Esophagus squamous epithelium (tissue), 5 donors: ENCODE results near the gene SOX12. TPM values are rescaled to one million over a fixed set of nuclear protein-coding genes. Genes with fewer than 3 reads are reported as not detected.
A peak's percentile ranks its signal among the peaks of the same experiment; 100 is the strongest.

Source experiments
- DNase-seq: peaks from one replicate; lab custom pipeline; 2025; lab: John Stamatoyannopoulos, UW
- H3K27ac ChIP-seq, 4 donors: fragments of 200-600 bp; sonication (generic); one replicate each; pipeline ENCODE4 v1.5.1; 2016 to 2019; ENCODE audit warnings: mild to moderate bottlenecking in 1 of 4
- H3K27me3 ChIP-seq, 4 donors: fragments of 200-600 bp; sonication (generic); 1 replicate in 3 of 4; 2 replicates in 1 of 4; pipeline versions ENCODE4 v1.5.1 to v1.6.0; 2017 to 2021; ENCODE audit warnings: antibody characterized with exemption in 1 of 4
- H3K36me3 ChIP-seq, 3 donors: fragments of 200-600 bp; sonication (generic); one replicate each; pipeline ENCODE4 v1.5.1; 2016 to 2019
- H3K4me1 ChIP-seq, 3 donors: fragments of 200-600 bp; sonication (generic); one replicate each; pipeline ENCODE4 v1.5.1; 2017 to 2019
- H3K4me3 ChIP-seq, 4 donors: fragments of 200-600 bp; sonication (generic); 1 replicate in 3 of 4; 2 replicates in 1 of 4; pipeline ENCODE4 v1.5.1; 2016 to 2019; ENCODE audit warnings: mild to moderate bottlenecking in 2 of 4, moderate library complexity in 1 of 4
- H3K9me3 ChIP-seq, 3 donors: fragments of 200-600 bp; sonication (generic); one replicate each; pipeline ENCODE4 v1.5.1; 2016 to 2019
- POLR2A ChIP-seq, 4 donors: fragments of 450-650 bp; IDR thresholded peaks; one replicate each; pipeline ENCODE4 v1.6.1; 2017; ENCODE audit warnings: antibody characterized with exemption in 4 of 4, mild to moderate bottlenecking in 4 of 4, moderate library complexity in 3 of 4
- WGBS, 2 donors: methylation state at CpG; one replicate each; pipeline ENCODE4 v1.1.5; 2018; 5-methylcytosine and 5-hydroxymethylcytosine counted together
- intact Hi-C: fragments of 100-400 bp; cut with DNase I; formaldehyde crosslinking; loops from one replicate; pipeline ENCODE4 v1.15.0; 2022
- total RNA-seq, 4 donors: library from RNA; depleted of rRNA; stranded (reverse); fragments of >200 nt; gene quantifications; one replicate each; pipeline ENCODE4 v1.1.0, GENCODE V29; 2016
- TF ChIP-seq, protein P1 (sequence below), 6 experiments: fragments of 450-650 bp in 4 of 6; fragments of 200-600 bp in 2 of 6; sonication (generic) in 2 of 6; IDR thresholded peaks; one replicate each; pipeline ENCODE4 v1.5.1; 2016 to 2019; ENCODE audit warnings: antibody characterized with exemption in 6 of 6, mild to moderate bottlenecking in 4 of 6, moderate library complexity in 4 of 6
- donor health status: DM: yes; HTN: yes; CAD: no.

The SOX12 gene
- total RNA-seq, 4 donors from 2014 or later, result 2.1 to 3.8 (median 3.3) TPM

DNA sequence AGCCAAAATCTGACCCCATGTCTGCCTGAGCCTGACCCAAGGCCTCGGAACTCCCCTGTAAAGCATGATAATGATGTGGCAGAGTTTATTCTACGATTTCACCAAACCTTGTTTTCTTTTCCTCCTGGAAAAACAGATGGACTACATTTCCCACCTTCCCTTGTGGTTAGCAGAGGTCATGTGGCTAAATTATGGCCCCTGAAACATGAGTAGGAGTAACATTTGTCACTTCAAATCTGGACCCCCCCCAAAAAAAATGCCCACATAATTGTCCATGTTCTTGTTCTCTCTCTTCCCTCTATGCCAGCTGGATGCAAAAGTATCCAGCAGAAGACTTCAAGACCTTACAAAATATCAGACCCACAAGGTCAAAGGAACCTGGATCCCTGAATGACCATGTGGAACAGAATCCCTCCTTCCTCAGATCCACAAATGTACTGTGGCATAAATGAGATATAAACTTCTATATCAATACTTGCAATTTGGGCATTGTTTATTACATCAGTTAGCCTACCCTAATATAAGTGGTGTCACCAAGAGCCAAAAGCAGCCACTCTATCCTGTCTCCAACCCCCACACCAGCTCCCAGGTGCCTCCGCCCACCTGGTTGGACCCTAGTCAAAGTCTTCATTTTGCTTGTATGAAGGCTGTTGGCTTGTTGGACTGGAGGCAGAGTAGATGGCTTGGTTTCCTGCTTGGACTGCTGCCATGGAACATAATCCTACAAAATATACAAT lies 36.2 kb upstream of the SOX12 start:
- 81 to 90% methylated on average over 3 of the region's 3 CpGs for WGBS, 2 donors
- H3K27ac ChIP-seq, result no peak overlapping the region
- no peak for DNase-seq
- H3K9me3 ChIP-seq, result no peaks in the 10 kb centered on the region
- TF ChIP-seq, protein P1, sequence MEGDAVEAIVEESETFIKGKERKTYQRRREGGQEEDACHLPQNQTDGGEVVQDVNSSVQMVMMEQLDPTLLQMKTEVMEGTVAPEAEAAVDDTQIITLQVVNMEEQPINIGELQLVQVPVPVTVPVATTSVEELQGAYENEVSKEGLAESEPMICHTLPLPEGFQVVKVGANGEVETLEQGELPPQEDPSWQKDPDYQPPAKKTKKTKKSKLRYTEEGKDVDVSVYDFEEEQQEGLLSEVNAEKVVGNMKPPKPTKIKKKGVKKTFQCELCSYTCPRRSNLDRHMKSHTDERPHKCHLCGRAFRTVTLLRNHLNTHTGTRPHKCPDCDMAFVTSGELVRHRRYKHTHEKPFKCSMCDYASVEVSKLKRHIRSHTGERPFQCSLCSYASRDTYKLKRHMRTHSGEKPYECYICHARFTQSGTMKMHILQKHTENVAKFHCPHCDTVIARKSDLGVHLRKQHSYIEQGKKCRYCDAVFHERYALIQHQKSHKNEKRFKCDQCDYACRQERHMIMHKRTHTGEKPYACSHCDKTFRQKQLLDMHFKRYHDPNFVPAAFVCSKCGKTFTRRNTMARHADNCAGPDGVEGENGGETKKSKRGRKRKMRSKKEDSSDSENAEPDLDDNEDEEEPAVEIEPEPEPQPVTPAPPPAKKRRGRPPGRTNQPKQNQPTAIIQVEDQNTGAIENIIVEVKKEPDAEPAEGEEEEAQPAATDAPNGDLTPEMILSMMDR (IDR thresholded peaks at IDR 0.05), result no peak
- TF ChIP-seq POLR2A (IDR thresholded peaks at IDR 0.05), result no peak
- no peaks in the 10 kb centered on the region for H3K36me3 ChIP-seq
- intact Hi-C loops, result no loop called here
- peaks cover 3 to 22% (median 13%) of the 10 kb centered on the region in 3 donors for H3K4me1 ChIP-seq
- H3K27me3 ChIP-seq, result no peaks in the 10 kb centered on the region
- no peak overlapping the region for H3K4me3 ChIP-seq

DNA sequence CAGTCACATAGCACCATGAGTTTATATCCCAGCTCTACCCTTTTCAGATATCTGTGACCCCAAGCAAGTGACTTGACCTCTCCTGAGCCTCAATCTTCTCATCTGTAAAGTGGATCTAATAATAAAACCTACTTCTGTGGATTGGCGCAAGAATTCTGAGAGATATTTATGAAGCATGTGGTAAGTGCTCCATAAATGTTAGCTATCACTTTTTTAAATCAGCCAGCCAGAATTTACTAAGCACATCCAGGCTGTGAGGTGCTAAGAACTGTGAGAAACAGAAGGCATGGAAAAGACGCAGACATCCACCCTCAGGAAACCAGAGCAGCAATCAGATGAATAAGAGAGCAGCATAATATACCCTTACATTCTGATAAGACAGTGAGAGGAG lies 35.7 kb upstream of the SOX12 start:
- intact Hi-C loops, result no loop called here
- Histone ChIP-seq H3K4me1 (peaks cover 3 to 22% (median 13%) of the 10 kb centered on the region in 3 donors), H3K27me3 (no peaks in the 10 kb centered on the region), H3K36me3 (no peaks in the 10 kb centered on the region), H3K27ac (peak overlapping the region; percentile 68 to 86 (median 81)), H3K4me3 (peak overlapping the region; percentile 38 to 70 (median 64)), H3K9me3 (no peaks in the 10 kb centered on the region)
- no peak for DNase-seq
- 32 to 58% methylated on average over 2 of the region's 2 CpGs for WGBS, 2 donors
- TF ChIP-seq, protein P1 (IDR thresholded peaks at IDR 0.05), result no peak
- no peak for TF ChIP-seq POLR2A (IDR thresholded peaks at IDR 0.05)

DNA sequence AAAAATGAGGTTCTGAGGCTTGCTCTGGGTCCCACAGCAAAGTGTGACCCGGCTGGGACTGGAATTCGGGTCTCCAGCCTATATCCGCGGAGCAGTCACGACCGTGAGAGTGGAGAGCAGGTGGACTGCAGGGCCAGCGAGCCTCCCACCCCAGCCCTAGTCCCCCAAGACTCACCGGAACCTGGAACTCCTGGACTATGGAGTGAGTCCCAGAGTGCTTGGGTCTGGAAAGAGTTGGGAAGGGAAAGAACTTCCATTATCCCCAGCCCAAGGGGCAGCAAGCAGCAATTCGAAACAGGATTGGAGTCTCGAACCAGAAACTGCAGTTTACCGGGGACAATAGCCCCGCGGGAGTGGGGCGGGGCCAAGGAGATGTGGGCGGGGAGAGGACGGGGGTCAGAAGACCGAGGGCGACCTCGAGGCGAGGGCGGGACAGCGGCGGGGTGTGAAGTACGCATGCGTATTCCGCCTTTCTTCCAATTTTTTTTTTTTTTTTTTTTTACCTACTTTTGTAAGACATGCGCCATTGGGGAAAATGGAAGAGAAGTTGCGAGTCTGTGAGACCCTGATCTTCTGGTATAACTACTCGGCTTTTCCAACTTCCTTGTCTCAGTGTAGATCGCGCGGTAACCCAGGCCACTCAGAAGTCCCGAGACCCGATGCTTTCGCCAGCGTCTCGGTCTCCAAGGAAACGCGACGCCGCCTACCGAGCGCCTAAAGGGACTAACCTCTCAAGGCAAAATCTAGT lies 35.1 kb upstream of the SOX12 start, which contains the start of gene C20orf96:
Gene C20orf96, minus strand, starts transcription at position 667 of the 748 bp plus-strand sequence. Its CDS starts 140 bp downstream, at position 527.
- H3K4me3 ChIP-seq, result peak within 1 kb of the TSS; percentile 38 to 70 (median 64)
- H3K9me3 ChIP-seq, result no peaks in the 10 kb centered on the region
- H3K4me1 ChIP-seq, result peaks cover 3 to 22% (median 13%) of the 10 kb centered on the region in 3 donors
- intact Hi-C loops, result no loop called here
- DNase-seq, result peak; percentile 42
- 0 to 1% methylated on average over 41 to 43 of the region's 43 CpGs for WGBS, 2 donors
- no peaks in the 10 kb centered on the region for H3K36me3 ChIP-seq
- peak within 1 kb of the TSS; percentile 68 to 86 (median 81) for H3K27ac ChIP-seq
- no peaks in the 10 kb centered on the region for H3K27me3 ChIP-seq
- no peak for TF ChIP-seq POLR2A (IDR thresholded peaks at IDR 0.05)
- TF ChIP-seq, protein P1 (IDR thresholded peaks at IDR 0.05), result peak in 4 of 6 experiments; percentile 45 to 55 (median 50)

DNA sequence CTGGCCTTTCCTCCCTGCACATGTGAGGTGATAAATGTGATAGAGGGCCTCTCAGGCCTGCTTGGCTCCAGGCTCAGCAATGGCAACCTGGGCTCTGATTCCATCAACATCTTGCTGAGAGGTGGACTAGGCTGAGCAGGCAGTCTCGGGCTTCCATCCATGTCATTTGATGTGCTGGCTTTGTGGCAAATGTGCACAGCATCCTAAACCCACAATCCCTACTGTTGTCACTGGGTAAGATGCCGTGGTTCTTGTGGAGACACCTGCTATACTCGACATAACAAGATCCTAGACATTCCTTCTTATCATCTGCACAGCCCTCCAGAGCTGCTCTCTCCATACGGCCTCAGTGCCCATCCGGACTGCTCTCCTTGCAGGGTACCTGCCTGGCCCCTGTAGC lies 30.8 kb upstream of the SOX12 start:
- peaks cover 21 to 44% (median 22%) of the 10 kb centered on the region in 3 donors for H3K4me1 ChIP-seq
- intact Hi-C loops, result no loop called here

More for the DNA sequence above, 30.8 kb upstream of the SOX12 start:
- Histone ChIP-seq H3K27me3 (no peaks in the 10 kb centered on the region), H3K4me3 (no peak overlapping the region), H3K9me3 (no peaks in the 10 kb centered on the region), H3K36me3 (no peaks in the 10 kb centered on the region), H3K27ac (no peak overlapping the region)
- 85 to 93% methylated on average over 4 to 5 of the region's 5 CpGs for WGBS, 2 donors
- no peak for DNase-seq
- TF ChIP-seq, protein P1 (IDR thresholded peaks at IDR 0.05), result no peak
